HCT116 (cell line): ENCODE measurements around the gene SPACA6. TPM values are rescaled to one million over a fixed set of nuclear protein-coding genes. Genes with fewer than 3 reads are reported as not detected.
A peak's percentile ranks its signal among the peaks of the same experiment; 100 is the strongest.

Experiments used
- ATAC-seq: fragments of 200-7000 bp; cut with Tn5 transposase; 2 replicates; pipeline ENCODE4 v1.9.1; 2020; ENCODE audit warnings: mild to moderate bottlenecking, moderate library complexity
- BruUV-seq: library from RNA; stranded (reverse); fragments of 400-500 nt; replicated peaks from 2 replicates; lab custom pipeline; 2021; lab: Mats Ljungman, UMichigan
- CTCF ChIA-PET: fragments of 300-600 bp; sonication (Branson Sonifier 250); formaldehyde crosslinking; loops from one replicate; lab custom pipeline; 2021; ENCODE audit warnings: antibody characterized with exemption; lab: Charles Lee
- POLR2A ChIA-PET: fragments of 300-600, 350-600 bp; sonication (Branson Sonifier 250); formaldehyde crosslinking; loops from one replicate; lab custom pipeline; 2021; ENCODE audit warnings: antibody characterized with exemption; lab: Charles Lee
- RAD21 ChIA-PET, 2 experiments: fragments of 300-600 bp; sonication (Branson Sonifier 250); formaldehyde crosslinking; loops; one replicate each; lab custom pipeline; 2023; ENCODE audit warnings: low total read pairs in 2 of 2; ENCODE audit not compliant: uncharacterized antibody in 2 of 2, unreplicated experiment in 2 of 2, low non-redundant PET in 1 of 2; lab: Charles Lee
- DNase-seq: peaks from one replicate; pipeline ENCODE4 v3.0.0-alpha.2; 2010; ENCODE audit warnings: low read depth, low spot score
- H2AFZ ChIP-seq: fragments of 200-600 bp; shearing (Covaris generic), sonication (generic); 2 replicates; pipeline ENCODE4 v1.6.1; 2017; ENCODE audit warnings: low read depth, mixed run types, mixed read lengths, antibody characterized with exemption, low read length; ENCODE audit not compliant: poor library complexity, severe bottlenecking
- H3K27ac ChIP-seq: 2 replicates; pipeline ENCODE4 v1.5.1; 2012; ENCODE audit warnings: low read depth, low read length
- H3K27me3 ChIP-seq: fragments of 200-600 bp; sonication (generic); 2 replicates; pipeline ENCODE4 v1.6.1; 2016; ENCODE audit warnings: mixed run types, low read length, mixed read lengths; ENCODE audit not compliant: insufficient read depth
- H3K36me3 ChIP-seq, 2 experiments: fragments of 200-500 bp in 1 of 2; fragments of 200-600 bp in 1 of 2; sonication (Bioruptor generic) in 1 of 2; sonication (generic) in 1 of 2; 2 replicates each; pipeline versions ENCODE4 v1.5.1 to v1.6.1; 2014 to 2016; ENCODE audit warnings: low read length in 2 of 2, inconsistent platforms in 1 of 2, mixed read lengths in 1 of 2, mixed run types in 1 of 2; ENCODE audit not compliant: insufficient read depth in 2 of 2, control insufficient read depth in 1 of 2
- H3K4me1 ChIP-seq, 2 experiments: fragments of 200-600 bp in 1 of 2; sonication (generic) in 1 of 2; 2 replicates each; pipeline versions ENCODE4 v1.5.1 to v1.6.1; 2012 to 2017; ENCODE audit warnings: low read length in 2 of 2, inconsistent platforms in 1 of 2, mild to moderate bottlenecking in 1 of 2, mixed read lengths in 1 of 2, mixed run types in 1 of 2, moderate library complexity in 1 of 2; ENCODE audit not compliant: insufficient read depth in 2 of 2, control insufficient read depth in 1 of 2
- H3K4me2 ChIP-seq: fragments of 200-600 bp; sonication (generic); 2 replicates; pipeline ENCODE4 v1.6.1; 2017; ENCODE audit warnings: mixed run types, low read length, mixed read lengths
- H3K4me3 ChIP-seq, 2 experiments: fragments of 200-600 bp in 1 of 2; sonication (generic) in 1 of 2; replicated peaks in 1 of 2; 2 replicates each; pipeline ENCODE4 v1.5.1; 2011 to 2016; ENCODE audit warnings: low read length in 2 of 2, control low read depth in 1 of 2, low read depth in 1 of 2, mild to moderate bottlenecking in 1 of 2, mixed read lengths in 1 of 2, mixed run types in 1 of 2
- H3K79me2 ChIP-seq: fragments of 200-600 bp; sonication (generic); 2 replicates; pipeline ENCODE4 v1.6.1; 2017; ENCODE audit warnings: mild to moderate bottlenecking, mixed run types, low read length, moderate library complexity, mixed read lengths; ENCODE audit not compliant: insufficient read depth
- H3K9ac ChIP-seq: fragments of 200-600 bp; sonication (generic); 2 replicates; pipeline ENCODE4 v1.6.1; 2016; ENCODE audit warnings: low read length, mixed read lengths
- H3K9me2 ChIP-seq: fragments of 200-600 bp; sonication (generic), shearing (Covaris generic); 2 replicates; pipeline ENCODE4 v1.6.1; 2017; ENCODE audit warnings: mixed run types, mild to moderate bottlenecking, moderate library complexity; ENCODE audit not compliant: insufficient read depth
- H3K9me3 ChIP-seq, 2 experiments: fragments of 200-500 bp in 1 of 2; fragments of 200-600 bp in 1 of 2; sonication (Bioruptor generic) in 1 of 2; sonication (generic) in 1 of 2; 2 replicates each; pipeline ENCODE4 v1.6.1; 2014 to 2017; ENCODE audit warnings: low read length in 2 of 2, mixed read lengths in 2 of 2, inconsistent platforms in 1 of 2, low read depth in 1 of 2, mild to moderate bottlenecking in 1 of 2, mixed run types in 1 of 2, moderate library complexity in 1 of 2; ENCODE audit not compliant: control insufficient read depth in 1 of 2, insufficient read depth in 1 of 2
- H4K20me1 ChIP-seq: fragments of 200-600 bp; sonication (generic), shearing (Covaris generic); 2 replicates; pipeline ENCODE4 v1.6.1; 2017; ENCODE audit warnings: mixed run types, mild to moderate bottlenecking, moderate library complexity; ENCODE audit not compliant: insufficient read depth
- CTCF ChIP-seq, 3 experiments: fragments of 200-600 bp in 1 of 3; sonication (generic) in 1 of 3; IDR thresholded peaks in 2 of 3; conservative IDR thresholded peaks in 1 of 3; 2 replicates each; pipeline ENCODE4 v1.5.1; 2012 to 2017; ENCODE audit warnings: low read depth in 2 of 3, low read length in 2 of 3, antibody characterized with exemption in 1 of 3, borderline replicate concordance in 1 of 3, control low read depth in 1 of 3, mild to moderate bottlenecking in 1 of 3, mixed read lengths in 1 of 3, mixed run types in 1 of 3, moderate library complexity in 1 of 3; ENCODE audit not compliant: insufficient read depth in 1 of 3
- POLR2A ChIP-seq: IDR thresholded peaks from 2 replicates; pipeline ENCODE4 v1.7.0; 2011; ENCODE audit warnings: borderline replicate concordance; ENCODE audit not compliant: insufficient read depth, insufficient read length; ENCODE audit errors: extremely low read depth
- RAD21 ChIP-seq: IDR thresholded peaks from 2 replicates; pipeline ENCODE4 v1.6.1; 2012; ENCODE audit warnings: low read depth, mild to moderate bottlenecking
- TCF7L2 ChIP-seq: IDR thresholded peaks from 2 replicates; pipeline ENCODE4 v1.7.0; 2011; ENCODE audit warnings: borderline replicate concordance, inconsistent platforms; ENCODE audit not compliant: insufficient read depth, insufficient read length; ENCODE audit errors: extremely low read depth
- intact Hi-C: fragments of 100-400 bp; cut with micrococcal nuclease; formaldehyde crosslinking; loops from 2 replicates; pipeline ENCODE4 v1.10.0; 2022
- total RNA-seq: library from RNA; stranded (reverse); gene quantifications from one replicate; pipeline ENCODE4 v1.2.1, GENCODE V29; 2021; ENCODE audit not compliant: unreplicated experiment

Gene SPACA6
- total RNA-seq, 1 experiment from 2014 or later: 13.9 TPM

GRCh38 chr19:51660975-51661600 is 32.0 kb upstream of the SPACA6 start:
- intact Hi-C loops: loop anchor here (1.0 kb wide), 1 partner anchor 188 kb away; no protein-coding TSS in a partner anchor
- BruUV-seq: no TSS peak
- Histone ChIP-seq H3K27ac (no peak overlapping the region), H2AFZ (no peak overlapping the region), H4K20me1 (no peaks in the 10 kb centered on the region), H3K9ac (no peak overlapping the region), H3K4me2 (no peak overlapping the region), H3K9me2 (no peaks in the 10 kb centered on the region), H3K9me3 (no peaks in the 10 kb centered on the region), H3K4me3 (no peak overlapping the region), H3K27me3 (peaks cover 12% of the 10 kb centered on the region; the same call in 1 of the 2 replicates), H3K79me2 (no peaks in the 10 kb centered on the region), H3K4me1 (peaks cover 0 to 5% of the 10 kb centered on the region in 2 experiments; a peak in 2 of 4 replicates), H3K36me3 (no peaks in the 10 kb centered on the region)
- RAD21 ChIA-PET: interaction anchor here (0.6 to 1.0 kb wide), 8 partner anchors 9 to 295 kb away, joined by 3 to 5 read pairs (median 4); partner anchors contain the start of gene CEACAM18 (in 1 of the 2)
- ATAC-seq: peak; percentile 86
- CTCF ChIA-PET: interaction anchor here (0.6 to 1.9 kb wide), 28 partner anchors 8 to 322 kb away, joined by 3 to 22 read pairs (median 6); partner anchors contain the start of genes SIGLEC10 and ZNF175
- peak; percentile 59 to 77 (median 66) for TF ChIP-seq CTCF (IDR thresholded peaks at IDR 0.05 in 2 of 3, conservative IDR thresholded peaks at IDR 0.05 in 1 of 3; ENCODE audit: borderline replicate concordance in 1 of 3, insufficient read depth in 1 of 3, low read depth in 2 of 3, low read length in 2 of 3)
- TF ChIP-seq RAD21: peak; percentile 72
- no peak for TF ChIP-seq TCF7L2
- POLR2A ChIA-PET: interaction anchor here (1.4 kb wide), 1 partner anchor 9 kb away, joined by 4 read pairs; no protein-coding TSS in a partner anchor
- peak; percentile 55 for DNase-seq

GRCh38 chr19:51663650-51664049 is 29.5 kb upstream of the SPACA6 start:
- intact Hi-C loops: no loop called here
- H3K4me3 ChIP-seq: no peak overlapping the region
- H3K4me2 ChIP-seq: no peak overlapping the region
- ChIA-PET CTCF (no interaction called here), POLR2A (no interaction called here), RAD21 (no interaction called here)
- no peaks in the 10 kb centered on the region for H3K79me2 ChIP-seq
- H3K9ac ChIP-seq: no peak overlapping the region
- H3K9me2 ChIP-seq: no peaks in the 10 kb centered on the region
- TF ChIP-seq POLR2A: no peak
- DNase-seq (no peak), ATAC-seq (no peak)
- peaks cover 12% of the 10 kb centered on the region; the same call in 1 of the 2 replicates for H3K27me3 ChIP-seq
- BruUV-seq: no TSS peak
- no peaks in the 10 kb centered on the region for H3K9me3 ChIP-seq
- H3K4me1 ChIP-seq: no peaks in the 10 kb centered on the region
- no peaks in the 10 kb centered on the region for H3K36me3 ChIP-seq
- H2AFZ ChIP-seq: no peak overlapping the region
- H4K20me1 ChIP-seq: no peaks in the 10 kb centered on the region
- H3K27ac ChIP-seq: no peak overlapping the region
